ENCODE results near the gene ATP9B. TPM values are rescaled to one million over a fixed set of nuclear protein-coding genes. Genes with fewer than 3 reads are reported as not detected.
A peak's percentile ranks its signal among the peaks of the same experiment; 100 is the strongest.

Gene ATP9B
- polyA plus RNA-seq, 1 of the 3 experiments (the other 2 are of a cell fraction): 11.2 TPM

DNA sequence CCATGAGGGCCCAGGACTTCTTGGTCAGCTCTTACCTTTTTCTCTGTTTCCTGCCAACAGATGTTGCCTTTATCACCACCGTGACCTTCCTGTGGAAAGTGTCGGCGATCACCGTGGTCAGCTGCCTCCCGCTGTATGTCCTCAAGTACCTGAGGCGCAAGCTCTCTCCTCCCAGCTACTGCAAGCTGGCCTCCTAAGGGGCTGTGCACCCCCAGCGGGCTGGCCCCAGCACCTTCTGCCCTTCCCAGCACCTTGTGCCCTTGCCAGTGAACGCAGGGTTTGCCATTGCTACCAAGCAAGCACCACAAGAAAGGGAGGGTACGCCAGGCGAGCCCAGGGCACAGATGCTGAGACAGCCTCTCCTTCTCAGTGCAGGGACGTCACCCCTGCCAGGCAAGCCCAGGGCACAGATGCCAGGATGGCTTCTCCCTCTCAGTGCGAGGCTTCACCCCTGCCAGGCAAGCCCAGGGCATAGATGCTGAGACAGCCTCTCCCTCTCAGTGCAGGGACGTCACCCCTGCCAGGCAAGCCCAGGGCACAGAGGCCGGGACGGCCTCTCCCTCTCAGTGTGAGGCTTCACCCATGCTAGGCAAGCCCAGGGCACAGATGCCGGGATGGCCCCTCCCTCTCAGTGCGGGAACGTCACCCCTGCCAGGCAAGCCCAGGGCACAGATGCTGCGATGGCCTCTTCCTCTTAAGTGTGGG, 308.1 kb downstream of the ATP9B start (continued):
- TF ChIP-seq, protein P1, sequence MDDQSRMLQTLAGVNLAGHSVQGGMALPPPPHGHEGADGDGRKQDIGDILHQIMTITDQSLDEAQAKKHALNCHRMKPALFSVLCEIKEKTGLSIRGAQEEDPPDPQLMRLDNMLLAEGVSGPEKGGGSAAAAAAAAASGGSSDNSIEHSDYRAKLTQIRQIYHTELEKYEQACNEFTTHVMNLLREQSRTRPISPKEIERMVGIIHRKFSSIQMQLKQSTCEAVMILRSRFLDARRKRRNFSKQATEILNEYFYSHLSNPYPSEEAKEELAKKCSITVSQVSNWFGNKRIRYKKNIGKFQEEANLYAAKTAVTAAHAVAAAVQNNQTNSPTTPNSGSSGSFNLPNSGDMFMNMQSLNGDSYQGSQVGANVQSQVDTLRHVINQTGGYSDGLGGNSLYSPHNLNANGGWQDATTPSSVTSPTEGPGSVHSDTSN (IDR thresholded peaks at IDR 0.05): no peak
- TF ChIP-seq POLR2AphosphoS5 (IDR thresholded peaks at IDR 0.05; ENCODE audit: low read depth, low read length) (no peak), GABPA (IDR thresholded peaks at IDR 0.05; ENCODE audit: low read depth) (no peak), TEAD4 (IDR thresholded peaks at IDR 0.05; ENCODE audit: borderline replicate concordance, insufficient read depth) (no peak), CHD2 (IDR thresholded peaks at IDR 0.05; ENCODE audit: low read length, partially characterized antibody) (no peak)
- TF ChIP-seq, protein P2, sequence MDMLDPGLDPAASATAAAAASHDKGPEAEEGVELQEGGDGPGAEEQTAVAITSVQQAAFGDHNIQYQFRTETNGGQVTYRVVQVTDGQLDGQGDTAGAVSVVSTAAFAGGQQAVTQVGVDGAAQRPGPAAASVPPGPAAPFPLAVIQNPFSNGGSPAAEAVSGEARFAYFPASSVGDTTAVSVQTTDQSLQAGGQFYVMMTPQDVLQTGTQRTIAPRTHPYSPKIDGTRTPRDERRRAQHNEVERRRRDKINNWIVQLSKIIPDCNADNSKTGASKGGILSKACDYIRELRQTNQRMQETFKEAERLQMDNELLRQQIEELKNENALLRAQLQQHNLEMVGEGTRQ (IDR thresholded peaks at IDR 0.05; ENCODE audit: borderline replicate concordance, low read depth, low read length): no peak

DNA sequence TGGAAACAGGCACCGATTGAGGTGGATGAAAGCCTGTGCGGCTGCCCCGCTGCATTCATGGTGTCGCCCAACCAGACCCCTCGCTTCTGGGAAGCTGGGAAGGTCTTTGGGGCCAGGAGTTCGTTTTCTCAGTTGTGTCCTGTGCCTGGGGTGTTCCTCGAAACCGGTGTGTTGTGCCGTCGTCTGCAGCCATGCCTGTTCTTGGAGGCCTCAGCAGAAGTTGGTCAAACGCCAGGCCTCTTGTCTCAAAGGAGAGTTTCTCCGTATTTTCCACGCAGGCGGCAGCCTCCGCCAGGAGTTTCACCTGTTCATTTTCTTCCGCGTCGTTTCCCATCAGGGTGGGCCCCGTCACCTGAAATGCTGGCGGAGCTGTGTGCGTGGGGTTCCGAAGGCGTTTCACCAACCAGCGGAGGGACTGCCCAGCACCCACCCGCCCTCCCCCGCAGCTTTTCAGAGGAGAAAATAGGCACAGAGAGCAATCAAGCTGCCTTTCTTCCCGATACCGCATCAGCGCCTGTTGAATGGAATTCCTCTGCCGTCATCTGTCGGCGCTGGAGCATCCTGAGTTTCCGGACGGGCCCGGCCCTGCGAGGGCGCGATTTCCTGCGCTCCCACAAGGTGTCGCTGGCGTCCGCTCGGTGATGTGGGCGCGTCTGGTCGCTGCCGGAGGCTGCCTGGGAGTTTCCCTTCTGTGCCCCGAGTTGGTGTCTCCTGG, 309.5 kb downstream of the ATP9B start:
- Histone ChIP-seq H3K4me3 (ENCODE audit: low read depth in 2 of 2, low read length in 1 of 2) (peak overlapping the region in 1 of 2 experiments; percentile 41; a peak in 1 of 4 replicates), H3K9me2 (no peaks in the 10 kb centered on the region), H2AFZ (ENCODE audit: low read depth) (no peak overlapping the region), H3F3A (replicated peaks; ENCODE audit: insufficient read depth) (no peaks in the 10 kb centered on the region), H3K27ac (ENCODE audit: low read depth in 2 of 2, low read length in 1 of 2) (no peak overlapping the region), H3K27me3 (ENCODE audit: insufficient read depth) (peaks cover 16% of the 10 kb centered on the region), H3K36me3 (replicated peaks in 1 of 2; ENCODE audit: control insufficient read depth in 1 of 2, insufficient read depth in 2 of 2, low read length in 1 of 2) (peaks cover 3 to 8% of the 10 kb centered on the region in 2 experiments), H3K79me2 (ENCODE audit: insufficient read depth) (no peaks in the 10 kb centered on the region), H3K4me1 (ENCODE audit: control insufficient read depth in 1 of 2, insufficient read depth in 2 of 2, low read depth in 1 of 2, low read length in 1 of 2) (no peaks in the 10 kb centered on the region), H3K9me3 (no peaks in the 10 kb centered on the region), H3K4me2 (no peak overlapping the region), H4K20me1 (ENCODE audit: insufficient read depth) (no peaks in the 10 kb centered on the region), H3K9ac (no peak overlapping the region)
- peak; percentile 67 for DNase-seq
- POLR2A ChIA-PET: no interaction called here
- WGBS (ENCODE audit: low lambda C conversion rate): 88% methylated on average over 42 of the region's 48 CpGs
- TF ChIP-seq, protein P3, sequence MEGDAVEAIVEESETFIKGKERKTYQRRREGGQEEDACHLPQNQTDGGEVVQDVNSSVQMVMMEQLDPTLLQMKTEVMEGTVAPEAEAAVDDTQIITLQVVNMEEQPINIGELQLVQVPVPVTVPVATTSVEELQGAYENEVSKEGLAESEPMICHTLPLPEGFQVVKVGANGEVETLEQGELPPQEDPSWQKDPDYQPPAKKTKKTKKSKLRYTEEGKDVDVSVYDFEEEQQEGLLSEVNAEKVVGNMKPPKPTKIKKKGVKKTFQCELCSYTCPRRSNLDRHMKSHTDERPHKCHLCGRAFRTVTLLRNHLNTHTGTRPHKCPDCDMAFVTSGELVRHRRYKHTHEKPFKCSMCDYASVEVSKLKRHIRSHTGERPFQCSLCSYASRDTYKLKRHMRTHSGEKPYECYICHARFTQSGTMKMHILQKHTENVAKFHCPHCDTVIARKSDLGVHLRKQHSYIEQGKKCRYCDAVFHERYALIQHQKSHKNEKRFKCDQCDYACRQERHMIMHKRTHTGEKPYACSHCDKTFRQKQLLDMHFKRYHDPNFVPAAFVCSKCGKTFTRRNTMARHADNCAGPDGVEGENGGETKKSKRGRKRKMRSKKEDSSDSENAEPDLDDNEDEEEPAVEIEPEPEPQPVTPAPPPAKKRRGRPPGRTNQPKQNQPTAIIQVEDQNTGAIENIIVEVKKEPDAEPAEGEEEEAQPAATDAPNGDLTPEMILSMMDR (IDR thresholded peaks at IDR 0.05): peak; percentile 42
- no peak for TF ChIP-seq SIN3A (IDR thresholded peaks at IDR 0.05; ENCODE audit: borderline replicate concordance, low read depth, low read length)
- TF ChIP-seq SMC3 (IDR thresholded peaks at IDR 0.05; ENCODE audit: low read depth, low read length): 0 out of 2 replicates have a peak, but pooled peaks have one; percentile 5
- TF ChIP-seq EP300 (IDR thresholded peaks at IDR 0.05; ENCODE audit: borderline replicate concordance in 1 of 2, low read depth in 1 of 2, low read length in 1 of 2): no peak
- no peak for TF ChIP-seq FOSL2 (IDR thresholded peaks at IDR 0.05; ENCODE audit: borderline replicate concordance, low read depth)
- TF ChIP-seq GABPA (IDR thresholded peaks at IDR 0.05; ENCODE audit: low read depth): no peak
- CTCF ChIA-PET: interaction anchor here (0.7 to 7.0 kb wide), 8 partner anchors 8 to 265 kb away, joined by 3 to 41 read pairs (median 4); no protein-coding TSS in a partner anchor
